ENCODE data around the gene KRT82. TPM values are rescaled to one million over a fixed set of nuclear protein-coding genes. Genes with fewer than 3 reads are reported as not detected.

KRT82 gene
- polyA plus RNA-seq, 1 experiment, result not detected

DNA sequence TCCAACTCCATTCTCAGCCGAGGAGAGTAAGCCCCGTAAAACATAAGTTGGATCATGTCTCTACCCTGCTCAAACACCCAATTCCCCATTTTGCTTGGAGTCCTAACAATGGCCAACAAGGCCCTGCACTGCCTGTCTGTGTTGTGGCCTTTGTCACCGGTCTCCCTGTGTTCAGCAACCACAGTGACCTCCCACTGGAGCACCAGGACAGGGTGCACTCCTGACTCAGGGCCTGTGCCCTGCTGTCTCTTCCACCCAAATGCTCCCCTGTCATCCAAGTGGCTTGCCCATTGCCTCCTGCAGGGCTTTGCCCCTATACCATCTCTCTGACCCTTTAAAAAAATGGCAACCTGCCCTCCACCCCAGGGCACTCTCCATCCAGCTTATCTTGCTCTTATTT, 34.4 kb downstream of the KRT82 start:
- no peak overlapping the region for H3K27ac ChIP-seq (ENCODE audit: low read depth, low read length)
- ChIA-PET CTCF (interaction anchor here (0.6 to 6.6 kb wide), 46 partner anchors 8 to 608 kb away, joined by 3 to 134 read pairs (median 6); partner anchors contain the start of gene KRT4), POLR2A (interaction anchor here (0.6 kb wide), 1 partner anchor 429 kb away, joined by 3 read pairs; no protein-coding TSS in a partner anchor)
- no peak for TF ChIP-seq CTCF (IDR thresholded peaks at IDR 0.05; ENCODE audit: low read depth, low read length)
- H3K27me3 ChIP-seq (ENCODE audit: control insufficient read depth, insufficient read depth, low read length), result peaks cover 33% of the 10 kb centered on the region
- no peak for DNase-seq (ENCODE audit: low read depth, low spot score)
- no peak overlapping the region for H3K4me3 ChIP-seq (ENCODE audit: low read depth, low read length)
- H3K9me3 ChIP-seq (ENCODE audit: control insufficient read depth, insufficient read depth, low read length), result no peaks in the 10 kb centered on the region

GRCh38 chr12:52370926-52371608, 35.1 kb downstream of the KRT82 start:
- Histone ChIP-seq H3K9me3 (ENCODE audit: control insufficient read depth, insufficient read depth, low read length) (no peaks in the 10 kb centered on the region), H3K27ac (ENCODE audit: low read depth, low read length) (peak overlapping the region; percentile 21), H3K27me3 (ENCODE audit: control insufficient read depth, insufficient read depth, low read length) (peaks cover 37% of the 10 kb centered on the region), H3K4me3 (ENCODE audit: low read depth, low read length) (no peak overlapping the region)
- POLR2A ChIA-PET, result interaction anchor here (0.6 kb wide), 1 partner anchor 429 kb away, joined by 3 read pairs; no protein-coding TSS in a partner anchor
- no peak for TF ChIP-seq CTCF (IDR thresholded peaks at IDR 0.05; ENCODE audit: low read depth, low read length)
- CTCF ChIA-PET, result interaction anchor here (1.0 to 6.6 kb wide), 18 partner anchors 11 to 609 kb away, joined by 3 to 134 read pairs (median 7); partner anchors contain the start of gene KRT4
- DNase-seq (ENCODE audit: low read depth, low spot score), result no peak

GRCh38 chr12:52369809-52370208, 36.3 kb downstream of the KRT82 start:
- ChIA-PET POLR2A (no interaction called here), CTCF (interaction anchor here (1.3 to 6.6 kb wide), 5 partner anchors 213 to 514 kb away, joined by 3 to 39 read pairs (median 9); no protein-coding TSS in a partner anchor)
- no peaks in the 10 kb centered on the region for H3K9me3 ChIP-seq (ENCODE audit: control insufficient read depth, insufficient read depth, low read length)
- H3K27ac ChIP-seq (ENCODE audit: low read depth, low read length), result no peak overlapping the region
- no peak for TF ChIP-seq CTCF (IDR thresholded peaks at IDR 0.05; ENCODE audit: low read depth, low read length)
- H3K4me3 ChIP-seq (ENCODE audit: low read depth, low read length), result no peak overlapping the region
- no peak for DNase-seq (ENCODE audit: low read depth, low spot score)
- H3K27me3 ChIP-seq (ENCODE audit: control insufficient read depth, insufficient read depth, low read length), result peaks cover 40% of the 10 kb centered on the region

DNA sequence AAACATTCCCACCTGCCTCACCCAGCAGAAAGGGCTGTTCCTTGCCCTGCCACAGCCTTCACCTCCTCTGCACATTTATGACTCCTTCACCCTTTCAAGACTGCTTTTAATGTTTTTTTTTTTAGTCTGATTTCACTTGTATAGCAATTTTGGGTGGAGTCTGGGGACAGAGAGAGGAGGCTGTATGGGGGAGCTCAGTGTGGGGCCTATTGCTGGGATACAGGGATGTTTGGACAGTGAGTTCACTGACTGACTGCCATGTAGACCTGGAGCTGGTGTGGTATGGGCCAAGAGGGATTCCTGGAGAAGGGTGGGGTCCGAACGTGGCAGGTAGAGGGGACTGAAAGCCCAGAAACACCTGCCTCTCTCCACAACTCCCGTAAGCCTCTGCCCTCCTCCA, 36.9 kb downstream of the KRT82 start:
- TF ChIP-seq CTCF (IDR thresholded peaks at IDR 0.05; ENCODE audit: low read depth, low read length), result no peak
- Histone ChIP-seq H3K27ac (ENCODE audit: low read depth, low read length) (no peak overlapping the region), H3K4me3 (ENCODE audit: low read depth, low read length) (no peak overlapping the region), H3K9me3 (ENCODE audit: control insufficient read depth, insufficient read depth, low read length) (no peaks in the 10 kb centered on the region), H3K27me3 (ENCODE audit: control insufficient read depth, insufficient read depth, low read length) (peaks cover 46% of the 10 kb centered on the region)
- POLR2A ChIA-PET, result no interaction called here
- DNase-seq (ENCODE audit: low read depth, low spot score), result no peak
- CTCF ChIA-PET, result interaction anchor here (0.6 to 6.6 kb wide), 7 partner anchors 90 to 515 kb away, joined by 3 to 39 read pairs (median 9); no protein-coding TSS in a partner anchor

DNA sequence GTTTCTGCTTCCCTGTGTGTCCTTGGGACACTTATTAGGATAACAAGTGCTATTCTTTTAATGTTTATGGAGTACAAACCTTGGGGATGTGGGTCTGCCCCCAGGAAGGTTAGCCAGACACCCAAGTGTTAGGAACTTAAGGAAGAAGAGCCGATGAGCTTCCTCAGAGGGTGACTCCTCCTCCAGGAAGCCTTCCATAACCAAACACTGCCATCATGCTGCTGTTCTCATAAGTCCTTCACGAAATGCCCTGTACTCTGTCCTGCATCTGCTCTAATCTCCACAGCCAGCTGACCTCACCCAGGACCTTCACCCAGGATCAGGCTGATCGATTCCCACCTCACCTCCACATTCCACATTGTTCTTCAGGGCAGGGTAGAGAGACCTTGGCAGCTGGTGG, 37.6 kb downstream of the KRT82 start:
- DNase-seq (ENCODE audit: low read depth, low spot score), result no peak
- no peak for TF ChIP-seq CTCF (IDR thresholded peaks at IDR 0.05; ENCODE audit: low read depth, low read length)
- no peak overlapping the region for H3K4me3 ChIP-seq (ENCODE audit: low read depth, low read length)
- POLR2A ChIA-PET, result no interaction called here
- H3K9me3 ChIP-seq (ENCODE audit: control insufficient read depth, insufficient read depth, low read length), result no peaks in the 10 kb centered on the region
- no peak overlapping the region for H3K27ac ChIP-seq (ENCODE audit: low read depth, low read length)
- CTCF ChIA-PET, result interaction anchor here (0.6 to 5.2 kb wide), 7 partner anchors 89 to 516 kb away, joined by 3 to 39 read pairs (median 4); no protein-coding TSS in a partner anchor
- peaks cover 52% of the 10 kb centered on the region for H3K27me3 ChIP-seq (ENCODE audit: control insufficient read depth, insufficient read depth, low read length)

Measured in AG04450 (cell line).